ENCODE data around the gene ZBTB7C.

The ZBTB7C gene

GRCh38 chr18:48121752-48122151, 287.4 kb downstream of the ZBTB7C start:
- H3K27me3 Mint-ChIP-seq (ENCODE audit: low read depth), result no peaks in the 10 kb centered on the region
- peaks cover 74% of the 10 kb centered on the region for H3K4me1 Mint-ChIP-seq
- no peak for TF ChIP-seq CTCF (IDR thresholded peaks at IDR 0.05; ENCODE audit: unreplicated experiment in 3 of 3)
- peak overlapping the region in 2 of 3 experiments; percentile 77 to 98 for H3K27ac Mint-ChIP-seq
- no peak overlapping the region for H3K4me3 Mint-ChIP-seq
- no peaks in the 10 kb centered on the region for H3K36me3 Mint-ChIP-seq (ENCODE audit: low read depth)
- H3K9me3 Mint-ChIP-seq, result no peaks in the 10 kb centered on the region

GRCh38 chr18:48119204-48119603, 290.0 kb downstream of the ZBTB7C start:
- Mint-ChIP-seq H3K9me3 (no peaks in the 10 kb centered on the region), H3K36me3 (ENCODE audit: low read depth) (no peaks in the 10 kb centered on the region), H3K4me1 (peaks cover 61% of the 10 kb centered on the region), H3K4me3 (no peak overlapping the region), H3K27me3 (ENCODE audit: low read depth) (no peaks in the 10 kb centered on the region), H3K27ac (peak overlapping the region; percentile 25 to 57 (median 31))
- no peak for TF ChIP-seq CTCF (IDR thresholded peaks at IDR 0.05; ENCODE audit: unreplicated experiment in 3 of 3)

GRCh38 chr18:48116873-48117630, 292.1 kb downstream of the ZBTB7C start:
- Mint-ChIP-seq H3K36me3 (ENCODE audit: low read depth) (no peaks in the 10 kb centered on the region), H3K4me1 (peaks cover 39% of the 10 kb centered on the region), H3K4me3 (no peak overlapping the region), H3K27ac (peak overlapping the region; percentile 20 to 53 (median 37)), H3K27me3 (ENCODE audit: low read depth) (no peaks in the 10 kb centered on the region), H3K9me3 (no peaks in the 10 kb centered on the region)
- no peak for TF ChIP-seq CTCF (IDR thresholded peaks at IDR 0.05; ENCODE audit: unreplicated experiment in 3 of 3)

- no peak overlapping the region for H3K4me3 Mint-ChIP-seq
- H3K27me3 Mint-ChIP-seq (ENCODE audit: low read depth), result no peaks in the 10 kb centered on the region
- H3K36me3 Mint-ChIP-seq (ENCODE audit: low read depth), result no peaks in the 10 kb centered on the region
- H3K9me3 Mint-ChIP-seq, result no peaks in the 10 kb centered on the region
- H3K27ac Mint-ChIP-seq, result peak overlapping the region in 2 of 3 experiments; percentile 53 to 65
- peaks cover 39% of the 10 kb centered on the region for H3K4me1 Mint-ChIP-seq
- TF ChIP-seq CTCF (IDR thresholded peaks at IDR 0.05; ENCODE audit: unreplicated experiment in 3 of 3), result no peak
Observed at GRCh38 chr18:48116017-48116416, 293.2 kb downstream of the ZBTB7C start.

- H3K4me3 Mint-ChIP-seq, result no peak overlapping the region
- H3K9me3 Mint-ChIP-seq, result no peaks in the 10 kb centered on the region
- peak overlapping the region in 2 of 3 experiments; percentile 59 to 77 for H3K27ac Mint-ChIP-seq
- H3K27me3 Mint-ChIP-seq (ENCODE audit: low read depth), result no peaks in the 10 kb centered on the region
- peaks cover 35% of the 10 kb centered on the region for H3K4me1 Mint-ChIP-seq
- H3K36me3 Mint-ChIP-seq (ENCODE audit: low read depth), result no peaks in the 10 kb centered on the region
- no peak for TF ChIP-seq CTCF (IDR thresholded peaks at IDR 0.05; ENCODE audit: unreplicated experiment in 3 of 3)
Observed at GRCh38 chr18:48113691-48114090, 295.5 kb downstream of the ZBTB7C start.

- H3K36me3 Mint-ChIP-seq (ENCODE audit: low read depth), result no peaks in the 10 kb centered on the region
- peaks cover 6% of the 10 kb centered on the region for H3K27me3 Mint-ChIP-seq (ENCODE audit: low read depth)
- peaks cover 41% of the 10 kb centered on the region for H3K4me1 Mint-ChIP-seq
- no peaks in the 10 kb centered on the region for H3K9me3 Mint-ChIP-seq
- peak overlapping the region; percentile 78 to 97 (median 96) for H3K27ac Mint-ChIP-seq
- no peak for TF ChIP-seq CTCF (IDR thresholded peaks at IDR 0.05; ENCODE audit: unreplicated experiment in 3 of 3)
- H3K4me3 Mint-ChIP-seq, result peak overlapping the region; percentile 12 to 58 (median 15)
Observed at GRCh38 chr18:48111587-48111986, 297.6 kb downstream of the ZBTB7C start.

All from nephron (organoid).